Kidney (tissue), 14 donors: ENCODE data around the gene MTMR11. TPM values are rescaled to one million over a fixed set of nuclear protein-coding genes. Genes with fewer than 3 reads are reported as not detected.

ENCODE experiments used
- DNase-seq, 5 donors: peaks; one replicate each; pipeline ENCODE4 v3.0.0-alpha.2; 2013 to 2020
- FAIRE-seq: peaks from 2 replicates; lab custom pipeline; 2012; peaks lifted over from hg19 to GRCh38; lab: Jason Lieb, UNC
- H3K27ac ChIP-seq, 2 donors: one replicate each; pipeline ENCODE4 v1.7.0; 2013; ENCODE audit warnings: low read depth in 2 of 2, low read length in 2 of 2, inconsistent platforms in 1 of 2
- H3K27me3 ChIP-seq: one replicate; pipeline ENCODE4 v1.7.1; 2013; ENCODE audit warnings: low read length, inconsistent platforms; ENCODE audit not compliant: control insufficient read depth, insufficient read depth
- H3K36me3 ChIP-seq, 3 donors: one replicate each; pipeline versions ENCODE4 v1.7.0 to v1.7.1; 2013; ENCODE audit warnings: low read length in 3 of 3, control low read depth in 1 of 3, inconsistent platforms in 1 of 3; ENCODE audit not compliant: insufficient read depth in 3 of 3, control insufficient read depth in 2 of 3
- H3K4me1 ChIP-seq, 3 donors: one replicate each; pipeline versions ENCODE4 v1.7.0 to v1.7.1; 2013; ENCODE audit warnings: low read length in 3 of 3, inconsistent platforms in 1 of 3, low read depth in 1 of 3; ENCODE audit not compliant: control insufficient read depth in 2 of 3, insufficient read depth in 2 of 3
- H3K4me3 ChIP-seq, 3 donors: one replicate each; pipeline versions ENCODE4 v1.7.0 to v1.8.1; 2013; ENCODE audit warnings: low read length in 3 of 3, control low read depth in 1 of 3, inconsistent platforms in 1 of 3
- H3K9ac ChIP-seq, 3 donors: one replicate each; pipeline versions ENCODE4 v1.7.0 to v1.7.1; 2013; ENCODE audit warnings: low read length in 3 of 3, control low read depth in 1 of 3, inconsistent platforms in 1 of 3
- H3K9me3 ChIP-seq, 3 donors: one replicate each; pipeline versions ENCODE4 v1.7.0 to v1.7.1; 2013; ENCODE audit warnings: low read length in 3 of 3, control low read depth in 1 of 3, inconsistent platforms in 1 of 3; ENCODE audit not compliant: control insufficient read depth in 2 of 3, insufficient read depth in 1 of 3
- intact Hi-C: fragments of 100-400 bp; cut with DNase I; formaldehyde crosslinking; loops from one replicate; pipeline ENCODE4 v1.11.1; 2022
- polyA plus RNA-seq: library from polyadenylated mRNA; stranded (reverse); fragments of 350-450 nt; fragmentation: Illumina TruSeq; extraction: RNeasy Lipid Tissue Mini Kit (QIAGEN cat#74804); gene quantifications from one replicate; pipeline ENCODE4 v1.2.3, GENCODE V29; 2014; ENCODE audit warnings: low read depth, low replicate concordance; ENCODE audit not compliant: insufficient read depth
- total RNA-seq: library from RNA; stranded (reverse); fragmentation: NEBNext Ultra II Directional; extraction: Animal tissue kit (Norgen Biotek cat#: 25700); gene quantifications from one replicate; pipeline ENCODE4 v1.2.1, GENCODE V29; 2021
- TF ChIP-seq, protein P1 (sequence below): IDR thresholded peaks from 3 replicates; pipeline ENCODE4 v1.5.1; 2012; ENCODE audit warnings: mild to moderate bottlenecking, moderate library complexity, borderline replicate concordance; ENCODE audit not compliant: insufficient read depth; ENCODE audit errors: extremely low read depth
- donor health status: control.
- donor health status: control.
- donor health status: control.
- donor health status: control.
- donor health status: control.
- donor health status: DM: yes; HTN: yes; CAD: no.
- donor health status: Normal renal cell carcinoma (clear cell type).

Gene MTMR11
- total and polyA plus RNA-seq, 2 donors from 2014 or later, result 21.6 to 24.7 TPM

DNA sequence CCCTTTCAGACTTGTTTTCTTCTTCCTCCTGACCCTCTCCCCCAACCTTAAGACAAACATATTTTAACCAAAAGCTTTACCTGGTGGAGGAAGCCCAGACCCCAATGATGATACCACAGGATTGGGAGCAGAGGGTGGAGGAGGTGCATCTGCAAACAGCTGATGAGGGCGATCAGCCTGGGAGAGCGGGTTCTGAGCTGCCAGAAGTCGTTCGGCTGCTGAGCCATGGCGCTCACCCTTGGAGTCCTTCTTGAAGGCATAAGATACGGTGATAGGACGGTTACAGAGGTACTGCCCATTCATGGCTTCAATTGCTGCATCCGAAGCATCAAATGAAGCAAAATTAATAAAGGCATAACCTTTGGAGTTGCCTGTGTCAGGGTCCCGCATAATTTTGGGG is 10.4 kb downstream of the MTMR11 start:
- no peak overlapping the region for H3K9ac ChIP-seq
- DNase-seq, result no peak
- no peak overlapping the region for H3K27ac ChIP-seq

DNA sequence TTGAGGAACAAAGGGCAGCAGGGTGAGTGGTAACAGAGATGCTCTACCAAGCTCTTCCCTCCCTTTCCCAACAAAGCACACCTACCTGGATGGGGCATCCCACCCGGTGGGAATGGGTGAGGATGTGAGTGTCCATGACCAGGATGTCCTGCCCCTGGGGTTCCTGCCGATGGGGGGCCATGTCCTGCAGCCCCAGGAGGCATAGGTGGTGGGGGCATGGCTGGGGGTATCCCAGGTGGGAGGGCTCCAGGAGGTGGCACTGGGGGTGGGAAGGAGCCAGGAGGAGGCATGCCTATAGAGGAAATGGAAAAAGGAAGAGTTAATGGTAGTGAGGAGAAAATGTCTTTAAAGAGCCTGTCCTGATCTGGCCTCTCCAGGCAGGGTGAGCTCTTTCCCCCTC is 10.9 kb downstream of the MTMR11 start:
- Histone ChIP-seq H3K27me3 (no peaks in the 10 kb centered on the region), H3K27ac (no peak overlapping the region), H3K9ac (no peak overlapping the region), H3K4me3 (no peak overlapping the region), H3K9me3 (no peaks in the 10 kb centered on the region), H3K4me1 (peaks cover 5 to 18% (median 18%) of the 10 kb centered on the region in 3 donors), H3K36me3 (peaks cover 12 to 47% (median 29%) of the 10 kb centered on the region in 3 donors)
- FAIRE-seq, result no peak
- no peak for DNase-seq
- intact Hi-C loops, result no loop called here
- TF ChIP-seq, protein P1, sequence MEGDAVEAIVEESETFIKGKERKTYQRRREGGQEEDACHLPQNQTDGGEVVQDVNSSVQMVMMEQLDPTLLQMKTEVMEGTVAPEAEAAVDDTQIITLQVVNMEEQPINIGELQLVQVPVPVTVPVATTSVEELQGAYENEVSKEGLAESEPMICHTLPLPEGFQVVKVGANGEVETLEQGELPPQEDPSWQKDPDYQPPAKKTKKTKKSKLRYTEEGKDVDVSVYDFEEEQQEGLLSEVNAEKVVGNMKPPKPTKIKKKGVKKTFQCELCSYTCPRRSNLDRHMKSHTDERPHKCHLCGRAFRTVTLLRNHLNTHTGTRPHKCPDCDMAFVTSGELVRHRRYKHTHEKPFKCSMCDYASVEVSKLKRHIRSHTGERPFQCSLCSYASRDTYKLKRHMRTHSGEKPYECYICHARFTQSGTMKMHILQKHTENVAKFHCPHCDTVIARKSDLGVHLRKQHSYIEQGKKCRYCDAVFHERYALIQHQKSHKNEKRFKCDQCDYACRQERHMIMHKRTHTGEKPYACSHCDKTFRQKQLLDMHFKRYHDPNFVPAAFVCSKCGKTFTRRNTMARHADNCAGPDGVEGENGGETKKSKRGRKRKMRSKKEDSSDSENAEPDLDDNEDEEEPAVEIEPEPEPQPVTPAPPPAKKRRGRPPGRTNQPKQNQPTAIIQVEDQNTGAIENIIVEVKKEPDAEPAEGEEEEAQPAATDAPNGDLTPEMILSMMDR, result no peak

More for the DNA sequence above, 10.4 kb downstream of the MTMR11 start:
- intact Hi-C loops, result no loop called here
- Histone ChIP-seq H3K9me3 (no peaks in the 10 kb centered on the region), H3K4me3 (peak overlapping the region in 2 of 3 donors; percentile 1 to 94), H3K4me1 (peaks cover 5 to 18% (median 18%) of the 10 kb centered on the region in 3 donors), H3K27me3 (no peaks in the 10 kb centered on the region), H3K36me3 (peaks cover 12 to 48% (median 29%) of the 10 kb centered on the region in 3 donors)
- TF ChIP-seq, protein P1, result no peak
- no peak for FAIRE-seq

DNA sequence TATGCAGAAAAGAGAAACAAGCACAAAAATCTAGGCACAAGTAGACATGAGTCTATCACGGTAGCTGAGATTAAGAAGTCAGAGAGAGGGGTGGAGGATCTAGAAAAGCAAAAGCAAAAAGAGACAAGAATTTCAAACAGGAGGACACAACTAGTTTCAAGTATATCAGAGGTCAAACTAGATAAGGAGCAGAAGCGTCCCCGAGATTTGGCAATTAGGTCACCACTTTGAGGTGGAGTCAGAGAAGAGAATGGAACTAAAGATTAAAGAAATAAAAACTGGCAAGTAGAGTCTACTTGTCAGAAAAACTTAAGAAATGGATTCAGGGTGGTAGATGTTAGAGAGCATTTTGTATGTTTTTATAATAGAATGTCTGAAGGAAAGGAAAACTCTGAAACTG is 11.3 kb downstream of the MTMR11 start:
- Histone ChIP-seq H3K36me3 (peaks cover 12 to 46% (median 28%) of the 10 kb centered on the region in 3 donors), H3K4me1 (peaks cover 5 to 18% (median 18%) of the 10 kb centered on the region in 3 donors), H3K27ac (no peak overlapping the region), H3K4me3 (no peak overlapping the region), H3K9me3 (no peaks in the 10 kb centered on the region), H3K27me3 (no peaks in the 10 kb centered on the region), H3K9ac (no peak overlapping the region)
- TF ChIP-seq, protein P1, result no peak
- FAIRE-seq, result no peak
- no peak for DNase-seq
- intact Hi-C loops, result no loop called here

DNA sequence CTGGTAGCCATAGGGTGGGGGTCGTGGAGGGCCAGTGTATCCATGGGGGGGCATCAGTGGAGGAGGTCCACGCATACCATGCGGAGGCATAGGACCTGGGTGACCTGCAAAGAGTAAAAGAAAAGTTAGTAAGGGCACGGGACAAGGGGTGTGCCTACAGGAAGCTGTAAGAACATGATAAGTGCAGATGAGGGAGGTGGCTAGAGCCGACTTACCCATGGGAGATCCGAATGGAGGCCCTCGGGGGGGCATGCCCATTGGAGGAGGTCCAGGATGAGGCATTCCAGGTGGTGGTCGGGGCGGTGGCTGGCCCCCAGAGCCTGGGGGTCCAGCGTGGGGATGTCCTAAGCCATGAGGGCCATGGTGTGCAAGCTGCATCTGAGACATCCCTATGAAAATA is 13.1 kb downstream of the MTMR11 start:
- no peaks in the 10 kb centered on the region for H3K9me3 ChIP-seq
- H3K9ac ChIP-seq, result no peak overlapping the region
- H3K27me3 ChIP-seq, result no peaks in the 10 kb centered on the region
- H3K4me3 ChIP-seq, result no peak overlapping the region
- peaks cover 12 to 41% (median 26%) of the 10 kb centered on the region in 3 donors for H3K36me3 ChIP-seq
- TF ChIP-seq, protein P1, result no peak
- intact Hi-C loops, result no loop called here
- FAIRE-seq (no peak), DNase-seq (no peak)
- H3K27ac ChIP-seq, result no peak overlapping the region
- peaks cover 4 to 18% (median 16%) of the 10 kb centered on the region in 3 donors for H3K4me1 ChIP-seq
